Neutrophil (primary cell): Measurements from ENCODE around the gene SELE.

Experiments used
- H3K27ac ChIP-seq: fragments of 200-600 bp; sonication (generic); 2 replicates; pipeline ENCODE4 v1.5.1; 2016; ENCODE audit warnings: mild to moderate bottlenecking, moderate library complexity
- H3K27me3 ChIP-seq: fragments of 200-600 bp; sonication (generic); 2 replicates; pipeline ENCODE4 v1.6.0; 2016; ENCODE audit warnings: mild to moderate bottlenecking
- H3K36me3 ChIP-seq: fragments of 200-600 bp; sonication (generic); 2 replicates; pipeline ENCODE4 v1.5.1; 2017
- H3K4me1 ChIP-seq, 2 experiments: fragments of 200-600 bp in 1 of 2; sonication (generic) in 1 of 2; 1 replicate in 1 of 2; 2 replicates in 1 of 2; pipeline versions ENCODE4 v1.5.1 to v1.6.1; 2013 to 2016; ENCODE audit warnings: low read depth in 1 of 2, low read length in 1 of 2, mild to moderate bottlenecking in 1 of 2, moderate library complexity in 1 of 2; ENCODE audit not compliant: control insufficient read depth in 1 of 2, insufficient read depth in 1 of 2
- H3K4me3 ChIP-seq, 2 experiments: fragments of 200-600 bp in 1 of 2; sonication (generic) in 1 of 2; 1 replicate in 1 of 2; 2 replicates in 1 of 2; pipeline ENCODE4 v1.5.1; 2013 to 2016; ENCODE audit warnings: low read depth in 1 of 2, low read length in 1 of 2, mild to moderate bottlenecking in 1 of 2, moderate library complexity in 1 of 2
- H3K9me3 ChIP-seq: fragments of 200-600 bp; sonication (generic); 2 replicates; pipeline ENCODE4 v1.5.1; 2016
- CTCF ChIP-seq: fragments of 200-600 bp; sonication (generic); IDR thresholded peaks from 2 replicates; pipeline ENCODE4 v1.5.1; 2016; ENCODE audit warnings: antibody characterized with exemption

The SELE gene

DNA sequence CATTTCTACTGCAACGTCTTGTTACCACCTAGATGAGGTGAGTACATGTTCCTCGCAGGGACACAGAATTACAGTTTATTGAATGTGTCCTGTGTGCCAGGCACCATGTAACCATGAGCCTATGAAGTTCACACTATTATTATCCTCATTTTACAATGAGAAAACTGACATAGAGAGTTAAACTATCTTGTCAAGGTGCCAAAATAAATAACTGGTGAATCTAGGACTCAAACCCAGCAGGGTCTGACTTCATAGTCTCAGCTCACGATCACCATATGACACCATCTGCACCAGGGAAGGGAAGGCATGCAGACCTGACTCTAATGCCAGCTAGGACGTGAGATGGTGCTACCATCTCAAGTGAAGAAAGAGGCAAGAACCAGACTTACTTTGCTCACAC is 2.4 kb downstream of the SELE start:
- Histone ChIP-seq H3K36me3 (no peaks in the 10 kb centered on the region), H3K9me3 (no peaks in the 10 kb centered on the region), H3K27ac (no peak overlapping the region), H3K4me3 (no peak overlapping the region), H3K27me3 (no peaks in the 10 kb centered on the region), H3K4me1 (no peaks in the 10 kb centered on the region)
- TF ChIP-seq CTCF, result no peak

DNA sequence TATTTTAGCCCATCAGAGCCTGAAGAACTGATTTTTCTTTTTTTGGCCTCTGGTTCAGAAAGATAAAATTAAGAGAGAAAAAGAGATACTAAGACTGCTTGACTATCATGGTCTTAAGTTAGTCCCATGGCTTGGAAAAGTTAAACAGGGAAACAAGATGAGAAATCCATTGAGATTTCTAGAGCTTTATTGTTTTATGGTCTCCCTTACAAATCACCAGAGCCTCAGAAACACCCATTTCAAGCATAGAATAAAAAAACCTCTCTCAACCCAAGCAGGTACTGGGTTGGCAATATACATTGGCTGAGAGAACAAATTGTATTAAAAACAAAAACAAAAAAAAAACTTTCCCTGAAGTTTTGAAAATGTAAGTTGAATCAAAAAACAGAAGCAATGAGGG is 3.9 kb downstream of the SELE start:
- Histone ChIP-seq H3K27me3 (no peaks in the 10 kb centered on the region), H3K4me3 (no peak overlapping the region), H3K36me3 (no peaks in the 10 kb centered on the region), H3K9me3 (no peaks in the 10 kb centered on the region), H3K4me1 (no peaks in the 10 kb centered on the region), H3K27ac (no peak overlapping the region)
- no peak for TF ChIP-seq CTCF

DNA sequence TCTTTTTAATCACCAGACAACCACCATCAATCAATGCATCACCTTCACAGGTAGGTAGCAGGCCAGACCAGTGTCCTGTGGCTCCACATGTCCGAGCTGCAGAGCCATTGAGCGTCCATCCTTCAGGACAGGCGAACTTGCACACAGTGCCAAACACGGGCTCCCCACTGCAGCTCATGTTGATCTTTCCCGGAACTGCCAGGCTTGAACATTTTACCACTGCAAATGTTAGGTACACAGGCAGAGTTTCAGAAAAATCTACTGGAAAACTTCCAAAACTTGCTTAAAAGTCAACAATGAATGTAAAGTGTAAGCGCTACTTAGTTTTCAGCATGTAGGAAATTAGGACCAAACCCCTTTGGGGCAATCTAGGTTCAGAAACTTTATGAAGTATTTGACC is 6.6 kb downstream of the SELE start:
- Histone ChIP-seq H3K36me3 (no peaks in the 10 kb centered on the region), H3K27ac (no peak overlapping the region), H3K4me3 (no peak overlapping the region), H3K4me1 (no peaks in the 10 kb centered on the region), H3K9me3 (no peaks in the 10 kb centered on the region), H3K27me3 (no peaks in the 10 kb centered on the region)
- TF ChIP-seq CTCF, result no peak

- no peaks in the 10 kb centered on the region for H3K4me1 ChIP-seq
- H3K27ac ChIP-seq, result no peak overlapping the region
- no peaks in the 10 kb centered on the region for H3K36me3 ChIP-seq
- no peaks in the 10 kb centered on the region for H3K27me3 ChIP-seq
- TF ChIP-seq CTCF, result no peak
- H3K4me3 ChIP-seq, result no peak overlapping the region
- no peaks in the 10 kb centered on the region for H3K9me3 ChIP-seq
Measured at GRCh38 chr1:169726851-169727250, 7.0 kb downstream of the SELE start.

DNA sequence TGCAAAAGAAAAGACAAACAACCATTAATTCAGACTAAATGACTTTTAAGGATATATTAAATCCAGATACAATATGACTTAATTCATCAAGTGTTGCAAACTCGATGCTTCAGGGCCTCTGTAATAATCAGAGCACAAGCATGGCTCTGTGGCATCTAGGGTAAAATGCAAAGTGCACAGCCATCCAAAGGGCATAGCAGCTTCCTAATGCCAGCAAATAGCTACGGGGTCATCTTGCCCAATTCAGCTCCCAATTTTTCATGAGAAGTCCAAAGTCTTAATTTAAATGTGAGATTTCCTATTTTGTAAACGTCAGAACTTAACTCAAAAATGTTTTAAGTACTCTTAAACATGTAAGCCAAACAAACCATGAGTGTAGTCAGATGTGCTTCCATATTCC is 7.9 kb downstream of the SELE start:
- Histone ChIP-seq H3K27me3 (no peaks in the 10 kb centered on the region), H3K36me3 (no peaks in the 10 kb centered on the region), H3K9me3 (no peaks in the 10 kb centered on the region), H3K27ac (no peak overlapping the region), H3K4me1 (no peaks in the 10 kb centered on the region), H3K4me3 (no peak overlapping the region)
- no peak for TF ChIP-seq CTCF

DNA sequence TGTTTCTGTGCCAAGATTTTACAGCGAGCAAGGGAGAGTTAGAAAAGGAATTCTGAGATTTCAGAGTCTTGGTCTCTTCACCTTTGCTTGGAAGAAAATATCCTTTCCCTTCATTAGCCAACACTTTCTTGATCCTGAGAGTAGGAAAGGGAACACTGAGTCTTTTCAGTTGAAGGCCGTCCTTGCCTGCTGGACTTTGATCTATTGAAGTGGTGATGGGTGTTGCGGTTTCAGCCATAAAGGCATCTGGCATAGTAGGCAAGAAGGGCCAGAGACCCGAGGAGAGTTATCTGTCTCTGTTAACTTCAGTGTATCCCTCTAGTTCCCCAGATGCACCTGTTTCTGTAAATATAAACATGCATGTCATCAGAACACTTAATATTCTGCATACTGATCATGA is 9.7 kb downstream of the SELE start:
- Histone ChIP-seq H3K4me3 (no peak overlapping the region), H3K27me3 (no peaks in the 10 kb centered on the region), H3K27ac (no peak overlapping the region), H3K9me3 (no peaks in the 10 kb centered on the region), H3K4me1 (no peaks in the 10 kb centered on the region), H3K36me3 (no peaks in the 10 kb centered on the region)
- no peak for TF ChIP-seq CTCF
